Stimulated activated naive CD4-positive, alpha-beta T cell (primary cell): ENCODE data around the gene IL27RA.

Source experiments
- DNase-seq, 6 experiments: peaks; one replicate each; lab custom pipeline; 2025; lab: John Stamatoyannopoulos, UW

Gene IL27RA

GRCh38 chr19:14089412-14089661, 57.8 kb downstream of the IL27RA start:
- DNase-seq: peak in 2 of 6 experiments; percentile 35 to 42

- peak in 5 of 6 experiments; percentile 33 to 70 (median 55) for DNase-seq
Measured at GRCh38 chr19:14089662-14090508, 58.3 kb downstream of the IL27RA start.

- peak; percentile 77 to 91 (median 85) for DNase-seq
Measured at GRCh38 chr19:14090509-14091080, 59.0 kb downstream of the IL27RA start, which contains the start of gene SAMD1. Gene SAMD1 (minus strand): TSS chr19:14090751.

GRCh38 chr19:14091081-14091812, 59.7 kb downstream of the IL27RA start:
- DNase-seq: peak; percentile 51 to 91 (median 78)

GRCh38 chr19:14091813-14092462, 60.4 kb downstream of the IL27RA start:
- peak in 2 of 6 experiments; percentile 34 to 59 for DNase-seq

- DNase-seq: no peak
Measured at GRCh38 chr19:14093117-14093823, 61.7 kb downstream of the IL27RA start.

GRCh38 chr19:14094854-14095253, 63.3 kb downstream of the IL27RA start:
- DNase-seq: no peak

GRCh38 chr19:14096272-14096992, 64.9 kb downstream of the IL27RA start:
- no peak for DNase-seq

GRCh38 chr19:14097532-14098151, 66.1 kb downstream of the IL27RA start:
- DNase-seq: no peak

GRCh38 chr19:14101003-14101545, 69.5 kb downstream of the IL27RA start:
- DNase-seq: no peak

GRCh38 chr19:14102102-14102696, 70.6 kb downstream of the IL27RA start:
- no peak for DNase-seq

- no peak for DNase-seq
Measured at GRCh38 chr19:14102756-14103155, 71.2 kb downstream of the IL27RA start.
